K562 (cell line): Measurements from ENCODE around the gene SPAG17. TPM values are rescaled to one million over a fixed set of nuclear protein-coding genes. Genes with fewer than 3 reads are reported as not detected.

ENCODE experiments used
- ATAC-seq: fragments of 200-7000 bp; cut with Tn5 transposase; 3 replicates; pipeline ENCODE4 v1.9.1; 2020; ENCODE audit warnings: moderate library complexity
- BruUV-seq: library from RNA; stranded (reverse); fragments of 400-500 nt; replicated peaks from 2 replicates; lab custom pipeline; 2021; lab: Mats Ljungman, UMichigan
- CTCF ChIA-PET: fragments of 300-600 bp; formaldehyde crosslinking; extraction: SDS; loops from one replicate; lab custom pipeline; 2021; ENCODE audit warnings: low intra/inter-chr PET ratio; lab: Yijun Ruan, JAX
- POLR2A ChIA-PET: fragments of 300-600, 350-650 bp; sonication (Branson Sonifier 250); formaldehyde crosslinking; extraction: SDS; loops from one replicate; lab custom pipeline; 2021; ENCODE audit warnings: antibody characterized with exemption, inconsistent platforms; lab: Yijun Ruan, JAX
- DNase-seq, 4 experiments: peaks; one replicate each; pipeline versions ENCODE4 v3.0.0 to v3.0.0-alpha.2; 2011 to 2018; ENCODE audit warnings: low spot score in 3 of 4, mixed read lengths in 3 of 4; ENCODE audit errors: extremely low read depth in 1 of 4
- FAIRE-seq: peaks from 2 replicates; lab custom pipeline; 2011; peaks lifted over from hg19 to GRCh38; lab: Jason Lieb, UNC
- H2AFZ ChIP-seq: 2 replicates; pipeline ENCODE4 v1.6.0; 2011; ENCODE audit warnings: low read depth, low read length, control low read depth, inconsistent platforms
- H3K27ac ChIP-seq: fragments of 200-600 bp; 3 replicates; pipeline ENCODE4 v1.8.0; 2011; ENCODE audit warnings: low read depth, mild to moderate bottlenecking, control low read depth, inconsistent platforms, low read length, moderate library complexity, mixed read lengths; ENCODE audit errors: extremely low read depth
- H3K27me3 ChIP-seq, 2 experiments: fragments of 300-600 bp in 1 of 2; 2 replicates in 1 of 2; 3 replicates in 1 of 2; pipeline versions ENCODE4 v1.6.0 to v1.8.0; 2011; ENCODE audit warnings: inconsistent platforms in 2 of 2, low read length in 2 of 2, mild to moderate bottlenecking in 1 of 2, mixed read lengths in 1 of 2, moderate library complexity in 1 of 2; ENCODE audit not compliant: control insufficient read depth in 2 of 2, insufficient read depth in 2 of 2
- H3K36me3 ChIP-seq: fragments of 300-600 bp; 3 replicates; pipeline ENCODE4 v1.8.0; 2011; ENCODE audit warnings: mild to moderate bottlenecking, low read length, inconsistent platforms; ENCODE audit not compliant: control insufficient read depth, insufficient read depth
- H3K4me1 ChIP-seq, 2 experiments: fragments of 200-600 bp in 1 of 2; replicated peaks in 1 of 2; 2 replicates in 1 of 2; 3 replicates in 1 of 2; pipeline versions ENCODE4 v1.5.1 to v1.8.0; 2011; ENCODE audit warnings: inconsistent platforms in 2 of 2, low read length in 2 of 2, mild to moderate bottlenecking in 1 of 2, mixed read lengths in 1 of 2, moderate library complexity in 1 of 2; ENCODE audit not compliant: control insufficient read depth in 2 of 2, insufficient read depth in 2 of 2
- H3K4me2 ChIP-seq: 2 replicates; pipeline ENCODE4 v1.6.1; 2011; ENCODE audit warnings: low read length, control low read depth, inconsistent platforms, mixed read lengths; ENCODE audit not compliant: insufficient read depth
- H3K4me3 ChIP-seq: fragments of 200-600 bp; sonication (generic), shearing (Covaris generic); 2 replicates; pipeline ENCODE4 v1.5.1; 2016; ENCODE audit warnings: control low read depth, inconsistent platforms
- H3K79me2 ChIP-seq: fragments of 200-600 bp; 3 replicates; pipeline ENCODE4 v1.8.0; 2011; ENCODE audit warnings: low read length, inconsistent platforms; ENCODE audit not compliant: control insufficient read depth, insufficient read depth
- H3K9ac ChIP-seq, 2 experiments: 2 replicates each; pipeline versions ENCODE4 v1.6.0 to v1.6.1; 2011; ENCODE audit warnings: low read depth in 2 of 2, low read length in 2 of 2, control low read depth in 1 of 2, inconsistent platforms in 1 of 2, mild to moderate bottlenecking in 1 of 2, mixed read lengths in 1 of 2; ENCODE audit not compliant: insufficient read depth in 1 of 2
- H3K9me1 ChIP-seq: one replicate; pipeline ENCODE4 v1.6.0; 2011; ENCODE audit warnings: inconsistent platforms, mild to moderate bottlenecking, low read length, moderate library complexity; ENCODE audit not compliant: control insufficient read depth, insufficient read depth
- H3K9me3 ChIP-seq: replicated peaks from 2 replicates; pipeline ENCODE4 v1.5.1; 2011; ENCODE audit warnings: low read depth, low read length, inconsistent platforms; ENCODE audit not compliant: control insufficient read depth, insufficient read depth
- H4K20me1 ChIP-seq: replicated peaks from 2 replicates; pipeline ENCODE4 v1.6.1; 2011; ENCODE audit warnings: low read length, inconsistent platforms, mixed read lengths; ENCODE audit not compliant: control insufficient read depth, insufficient read depth
- ARID2 ChIP-seq: fragments of 450-650 bp; IDR thresholded peaks from 2 replicates; pipeline ENCODE4 v1.6.1; 2017; ENCODE audit warnings: antibody characterized with exemption, mild to moderate bottlenecking
- COPS2 ChIP-seq: fragments of 450-650 bp; conservative IDR thresholded peaks from 2 replicates; pipeline ENCODE4 v1.6.1; 2016; ENCODE audit warnings: mild to moderate bottlenecking, moderate library complexity
- CTBP1 ChIP-seq: fragments of 450-650 bp; IDR thresholded peaks from 2 replicates; pipeline ENCODE4 v1.6.1; 2016; ENCODE audit warnings: borderline replicate concordance
- DIDO1 ChIP-seq: fragments of 450-650 bp; IDR thresholded peaks from 2 replicates; pipeline ENCODE4 v1.6.1; 2016; ENCODE audit warnings: low read depth, missing biosample characterization, missing genetic modification characterization
- FOXJ3 ChIP-seq: sonication (generic); formaldehyde crosslinking; IDR thresholded peaks from 2 replicates; pipeline ENCODE4 v1.4.0; 2020; ENCODE audit warnings: mild to moderate bottlenecking, missing genetic modification reagents
- KHSRP ChIP-seq: fragments of 450-650 bp; IDR thresholded peaks from 2 replicates; pipeline ENCODE4 v1.6.1; 2017
- MEF2D ChIP-seq: conservative IDR thresholded peaks from 2 replicates; pipeline ENCODE4 v1.6.1; 2016; ENCODE audit warnings: low read depth, missing genetic modification characterization, missing compliant biosample characterization
- NR0B1 ChIP-seq: fragments of 450-650 bp; IDR thresholded peaks from one replicate; pipeline ENCODE4 v1.6.1; 2018; ENCODE audit warnings: mild to moderate bottlenecking, moderate library complexity; ENCODE audit not compliant: partially characterized antibody
- RBM17 ChIP-seq: fragments of 200-400 bp; formaldehyde crosslinking; IDR thresholded peaks from 2 replicates; pipeline ENCODE4 v1.6.1; 2017; ENCODE audit warnings: low read depth, mild to moderate bottlenecking, low read length, borderline replicate concordance
- SIN3A ChIP-seq, 2 experiments: fragments of 150-350 bp in 1 of 2; IDR thresholded peaks; 2 replicates each; pipeline ENCODE4 v1.6.1; 2011 to 2016; ENCODE audit warnings: borderline replicate concordance in 2 of 2, low read depth in 2 of 2, low read length in 2 of 2, mild to moderate bottlenecking in 2 of 2, moderate library complexity in 2 of 2; ENCODE audit not compliant: control insufficient read depth in 1 of 2
- SP1 ChIP-seq: sonication (generic); formaldehyde crosslinking; IDR thresholded peaks from 2 replicates; pipeline ENCODE4 v1.8.1; 2022; ENCODE audit warnings: mild to moderate bottlenecking, missing genetic modification reagents
- THRAP3 ChIP-seq: fragments of 450-650 bp; IDR thresholded peaks from 2 replicates; pipeline ENCODE4 v1.6.1; 2016; ENCODE audit warnings: mild to moderate bottlenecking, inconsistent platforms, borderline replicate concordance
- ZBTB5 ChIP-seq: fragments of 450-650 bp; IDR thresholded peaks from 2 replicates; pipeline ENCODE4 v1.6.1; 2017; ENCODE audit warnings: antibody characterized with exemption
- ZC3H11A ChIP-seq: IDR thresholded peaks from 2 replicates; pipeline ENCODE4 v1.6.1; 2012; ENCODE audit warnings: low read depth, low read length, improper control_type of control experiment
- ZFX ChIP-seq: sonication (generic); formaldehyde crosslinking; IDR thresholded peaks from 2 replicates; pipeline ENCODE4 v1.8.0; 2022; ENCODE audit warnings: mild to moderate bottlenecking, missing genetic modification reagents, moderate library complexity
- ZNF212 ChIP-seq: fragments of 450-650 bp; formaldehyde crosslinking; IDR thresholded peaks from 2 replicates; pipeline ENCODE4 v1.4.0; 2020; ENCODE audit warnings: mild to moderate bottlenecking
- in situ Hi-C: fragments of 300-500 bp; cut with MboI; formaldehyde crosslinking; loops from 4 replicates; pipeline ENCODE4 v1.15.0; 2018; ENCODE audit warnings: inconsistent platforms, mixed read lengths
- intact Hi-C: fragments of 100-400 bp; cut with micrococcal nuclease; formaldehyde crosslinking; loops from 2 replicates; pipeline ENCODE4 v1.14.2; 2022
- polyA plus RNA-seq, 8 experiments: library from polyadenylated mRNA; depleted of rRNA in 4 of 8; stranded (reverse) in 5 of 8; unstranded in 3 of 8; fragments of >200 nt; fragmentation: Nextera tagmentation in 2 of 8; fragmentation: Illumina TruSeq in 1 of 8; extraction: Ambion mirVana in 2 of 8; extraction: Trizol in 1 of 8; gene quantifications; 2 replicates each; pipeline versions ENCODE4 v1.2.1 to v1.2.3, GENCODE V29; 2011 to 2014; ENCODE audit warnings: inconsistent platforms in 1 of 8, missing spikeins in 1 of 8
- total RNA-seq, 7 experiments: library from RNA; depleted of rRNA in 6 of 7; stranded (reverse); fragments of >200 nt in 6 of 7; fragmentation: Illumina TruSeq in 2 of 7; extraction: Trizol in 2 of 7; gene quantifications; 2 replicates each; pipeline versions ENCODE4 v1.2.1 to v1.2.3, GENCODE V29; 2011 to 2021; ENCODE audit warnings: low replicate concordance in 1 of 7

Gene SPAG17
- total and polyA plus RNA-seq, 9 of the 15 experiments (the other 6 are each of a cell fraction or from before 2014, with no cell fraction given): 0.07 to 2.1 (median 1.5) TPM

- TF ChIP-seq FOXJ3 (CRISPR knock-in tag) (no peak), ARID2 (no peak), ZBTB5 (no peak), DIDO1 (no peak), ZFX (CRISPR knock-in tag) (no peak)
These were observed 265.7 kb downstream of the SPAG17 start (continued) for GRCh38 chr1:117919376-117919775.

- TF ChIP-seq KHSRP: no peak
- TF ChIP-seq CTBP1: no peak
- no peak for TF ChIP-seq ZNF212 (CRISPR knock-in tag)
- no peak for TF ChIP-seq SIN3A (IDR thresholded peaks at IDR 0.05; ENCODE audit: borderline replicate concordance in 2 of 2, control insufficient read depth in 1 of 2, low read depth in 2 of 2, low read length in 2 of 2)
- TF ChIP-seq ZC3H11A: no peak
- no peak for TF ChIP-seq MEF2D (tag)
- TF ChIP-seq COPS2: no peak
- no peak for TF ChIP-seq THRAP3
- no peak for TF ChIP-seq SP1
- no peak for TF ChIP-seq NR0B1
- no peak for TF ChIP-seq RBM17
- ChIA-PET CTCF (no interaction called here), POLR2A (interaction anchor here (0.7 kb wide), 1 partner anchor 1149 kb away, joined by 3 read pairs; no protein-coding TSS in a partner anchor)
- H3K4me2 ChIP-seq: no peak overlapping the region
- H3K36me3 ChIP-seq: peaks cover 58% of the 10 kb centered on the region; the same call in 2 of the 3 replicates
- H4K20me1 ChIP-seq: no peaks in the 10 kb centered on the region
- H2AFZ ChIP-seq: no peak overlapping the region
- no peaks in the 10 kb centered on the region for H3K4me1 ChIP-seq
- H3K9me3 ChIP-seq: no peaks in the 10 kb centered on the region
- no peak overlapping the region for H3K4me3 ChIP-seq
- H3K9me1 ChIP-seq: no peaks in the 10 kb centered on the region
- no TSS peak for BruUV-seq
- in situ Hi-C loops: no loop called here
- FAIRE-seq (no peak), DNase-seq (no peak), ATAC-seq (no peak)
- no peaks in the 10 kb centered on the region for H3K79me2 ChIP-seq
- no peak overlapping the region for H3K27ac ChIP-seq
- H3K27me3 ChIP-seq: no peaks in the 10 kb centered on the region
- intact Hi-C loops: no loop called here
- no peak overlapping the region for H3K9ac ChIP-seq
These were observed 274.0 kb downstream of the SPAG17 start for GRCh38 chr1:117911051-117911450.
